Stimulated activated CD4-positive, alpha-beta T cell treated with anti-CD3 and anti-CD28 coated beads, Interleukin-1b, Interleukin-23, amount 100 ng/mL, for 48 hours (primary cell): ENCODE results near the gene ZAR1.
"Not testable (repeated sequence)": the region's sequence is repeated elsewhere in the genome, so short reads cannot be mapped to it uniquely, and the experiment has no call there.

ENCODE experiments used
- DNase-seq: peaks from one replicate; pipeline ENCODE4 v3.0.0-alpha.2; 2020

Gene ZAR1, protein sequence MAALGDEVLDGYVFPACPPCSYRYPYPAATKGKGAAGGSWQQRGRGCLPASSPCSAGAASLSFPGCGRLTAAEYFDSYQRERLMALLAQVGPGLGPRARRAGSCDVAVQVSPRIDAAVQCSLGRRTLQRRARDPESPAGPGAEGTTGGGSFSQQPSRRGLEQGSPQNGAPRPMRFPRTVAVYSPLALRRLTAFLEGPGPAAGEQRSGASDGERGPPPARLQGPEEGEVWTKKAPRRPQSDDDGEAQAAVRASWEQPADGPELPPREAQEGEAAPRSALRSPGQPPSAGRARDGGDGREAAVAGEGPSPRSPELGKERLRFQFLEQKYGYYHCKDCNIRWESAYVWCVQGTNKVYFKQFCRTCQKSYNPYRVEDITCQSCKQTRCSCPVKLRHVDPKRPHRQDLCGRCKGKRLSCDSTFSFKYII

DNA sequence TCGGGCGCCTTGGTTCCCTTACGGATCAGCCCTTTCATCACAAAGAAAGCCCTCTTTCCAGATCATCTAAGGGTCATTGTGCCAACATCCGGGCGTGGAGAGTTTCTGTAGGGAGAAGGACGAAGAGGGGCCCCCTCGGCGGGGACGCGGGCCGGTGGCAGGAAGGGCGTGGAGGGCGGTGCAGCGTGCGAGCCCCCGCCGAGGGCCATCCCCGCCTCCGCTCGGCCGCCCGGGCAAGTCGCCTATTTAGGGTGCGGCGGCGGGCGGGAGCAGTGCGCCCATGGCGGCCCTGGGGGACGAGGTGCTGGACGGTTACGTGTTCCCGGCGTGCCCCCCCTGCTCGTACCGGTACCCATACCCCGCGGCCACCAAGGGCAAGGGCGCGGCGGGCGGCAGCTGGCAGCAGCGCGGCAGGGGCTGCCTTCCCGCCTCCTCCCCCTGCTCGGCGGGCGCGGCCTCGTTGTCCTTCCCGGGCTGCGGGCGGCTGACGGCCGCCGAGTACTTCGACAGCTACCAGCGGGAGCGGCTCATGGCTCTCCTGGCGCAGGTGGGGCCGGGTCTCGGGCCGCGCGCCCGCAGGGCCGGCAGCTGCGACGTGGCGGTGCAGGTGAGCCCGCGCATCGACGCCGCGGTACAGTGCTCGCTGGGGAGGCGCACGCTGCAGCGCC lies at the start of gene ZAR1:
Gene ZAR1, plus strand, starts transcription at position 241 of the 668 bp plus-strand sequence. Its CDS starts 40 bp downstream, at position 281.
- DNase-seq = no peak

DNA sequence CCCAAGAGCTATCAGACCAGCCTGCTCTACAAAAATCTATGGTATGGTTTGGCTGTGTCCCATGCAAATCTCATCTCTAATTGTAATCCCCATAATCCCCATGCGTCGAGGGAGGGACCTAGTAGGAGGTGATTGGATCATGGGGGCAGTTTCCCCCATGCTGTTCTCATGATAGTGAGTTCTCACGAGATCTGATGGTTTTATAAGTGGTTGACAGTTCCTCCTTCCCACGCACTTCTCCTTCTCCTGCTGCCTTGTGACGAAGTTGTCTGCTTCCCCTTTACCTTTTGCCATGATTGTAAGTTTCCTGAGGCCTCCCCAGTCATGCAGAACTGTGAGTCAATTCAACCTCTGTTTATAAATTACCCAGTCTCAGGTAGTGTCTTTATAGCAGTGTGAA lies 49.1 kb upstream of the ZAR1 start:
- DNase-seq = not testable (repeated sequence)

DNA sequence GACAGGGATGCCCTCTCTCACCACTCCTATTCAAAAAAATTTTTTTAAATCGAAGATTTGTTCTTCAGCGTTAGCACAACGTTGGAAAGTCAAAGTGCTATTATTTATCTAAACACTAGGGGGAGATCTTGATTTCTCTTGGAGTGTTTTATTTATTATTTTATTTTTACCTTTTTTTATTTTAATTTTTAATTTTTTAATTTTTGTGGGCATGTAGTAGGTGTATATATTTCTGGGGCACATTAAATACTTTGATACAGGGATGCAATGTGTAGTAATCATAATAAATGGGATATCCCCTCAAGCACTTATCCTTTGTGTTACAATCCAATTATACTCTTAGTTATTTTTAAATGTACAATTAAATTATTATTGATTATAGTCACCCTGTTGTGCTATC lies 44.3 kb upstream of the ZAR1 start:
- DNase-seq = no peak

DNA sequence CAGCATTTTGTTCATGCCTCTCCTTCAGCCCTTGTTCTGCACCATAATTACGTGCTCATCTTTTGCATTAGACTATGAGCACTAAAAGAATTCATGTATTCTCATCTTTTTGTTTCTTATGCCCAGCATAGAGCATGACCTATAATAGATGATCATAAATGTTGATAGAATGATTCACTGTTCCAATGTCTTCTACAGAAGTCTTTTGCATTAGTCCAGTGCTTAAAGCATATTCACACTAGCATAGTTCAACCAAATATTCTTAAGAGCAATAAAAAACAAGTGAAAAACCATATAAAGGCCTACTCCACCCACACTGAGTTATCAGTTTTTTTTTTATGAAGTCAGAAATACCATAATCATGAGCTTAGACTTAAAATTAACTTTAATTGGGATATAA lies 43.4 kb upstream of the ZAR1 start:
- DNase-seq = no peak

DNA sequence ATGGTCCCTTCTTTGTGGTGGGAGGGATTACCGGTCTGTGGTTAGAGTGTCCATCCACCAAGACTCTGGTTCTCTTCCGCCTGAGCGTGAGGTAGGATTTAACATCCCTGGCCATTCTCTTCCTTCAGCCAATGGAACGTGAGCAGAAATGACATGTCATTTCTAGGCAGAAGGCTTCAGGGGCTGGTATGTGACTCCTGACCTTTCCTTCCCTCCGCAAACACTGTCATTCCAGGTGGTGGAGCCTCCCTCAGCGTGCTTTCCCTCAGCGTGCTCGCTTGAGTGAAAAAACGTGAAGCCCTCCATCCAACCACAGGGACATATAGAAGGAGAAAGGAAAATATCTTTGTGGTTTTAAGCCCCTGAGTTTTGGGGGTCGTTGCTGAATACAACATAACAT lies 40.9 kb upstream of the ZAR1 start:
- no peak for DNase-seq

DNA sequence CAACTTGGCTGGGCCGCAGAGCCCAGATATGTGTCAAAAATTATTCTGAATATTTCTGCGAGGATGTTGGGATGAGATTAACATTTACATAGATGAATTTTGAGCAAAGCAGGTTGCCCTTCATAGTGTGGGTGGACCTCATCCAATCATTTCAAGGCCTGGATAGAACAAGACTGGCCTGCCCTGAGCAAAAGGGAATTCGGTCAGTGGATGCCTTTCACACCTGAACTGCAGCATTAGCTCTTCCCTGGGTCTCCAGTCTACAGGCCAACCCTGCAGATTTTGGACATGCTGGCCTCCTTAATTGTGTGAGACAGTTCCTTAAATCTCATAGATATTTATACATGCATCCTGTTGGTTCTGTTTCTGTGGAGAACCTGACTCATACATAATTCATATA lies 39.3 kb upstream of the ZAR1 start:
- no peak for DNase-seq

DNA sequence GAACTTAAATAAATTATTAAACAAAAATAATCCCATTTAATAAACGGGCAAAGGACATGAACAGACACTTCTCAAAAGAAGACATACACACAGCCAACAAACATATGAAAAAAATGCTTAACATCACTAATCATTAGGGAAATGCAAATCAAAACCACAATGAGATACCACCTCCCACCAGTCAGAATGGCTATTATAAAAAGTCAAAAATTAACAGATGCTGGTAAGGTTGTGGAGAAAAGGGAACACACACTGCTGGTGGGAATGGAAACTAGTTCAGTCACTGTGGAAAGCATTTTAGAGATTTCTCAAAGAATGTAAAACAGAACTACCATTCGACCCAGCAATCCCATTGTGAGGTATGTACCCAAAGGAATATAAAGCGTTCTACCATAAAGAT lies 38.4 kb upstream of the ZAR1 start:
- DNase-seq = not testable (repeated sequence)

DNA sequence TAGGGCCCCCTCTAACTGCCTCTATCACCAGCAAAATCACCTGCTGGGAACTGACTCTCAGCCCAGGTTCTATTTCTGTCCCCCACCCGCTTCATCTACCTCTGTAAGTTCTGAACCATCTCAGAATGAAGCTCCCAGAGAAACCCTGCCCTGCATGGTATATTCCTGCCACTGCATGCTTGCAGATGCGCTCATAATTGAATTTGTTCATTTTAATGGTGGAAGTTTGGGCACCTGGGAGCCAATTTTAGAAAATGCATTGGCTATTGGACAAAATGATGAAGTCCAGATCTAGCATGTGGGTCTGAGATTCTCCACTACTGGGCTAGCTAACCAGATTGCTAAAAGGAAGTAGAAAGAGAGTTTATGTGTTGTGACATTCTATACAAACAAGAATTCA lies 35.5 kb upstream of the ZAR1 start:
- no peak for DNase-seq

DNA sequence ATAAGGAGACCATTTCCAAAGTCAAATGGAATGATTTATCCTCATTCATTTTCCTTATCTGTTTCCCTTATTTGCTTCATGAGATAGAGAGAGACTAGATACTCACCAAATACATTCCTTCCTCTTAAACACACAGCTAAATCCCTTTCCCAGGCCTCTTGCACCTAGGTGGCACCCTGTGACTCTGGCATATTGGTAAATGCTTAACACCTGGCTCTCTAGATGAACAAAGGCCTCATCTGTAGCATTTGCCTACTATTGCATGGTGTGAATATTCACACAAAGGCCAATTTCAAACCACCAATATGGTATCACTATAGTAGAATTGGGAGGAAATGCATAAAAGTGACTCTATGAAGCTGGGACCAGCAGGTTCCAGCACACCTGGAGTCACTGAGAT lies 29.1 kb upstream of the ZAR1 start:
- no peak for DNase-seq

DNA sequence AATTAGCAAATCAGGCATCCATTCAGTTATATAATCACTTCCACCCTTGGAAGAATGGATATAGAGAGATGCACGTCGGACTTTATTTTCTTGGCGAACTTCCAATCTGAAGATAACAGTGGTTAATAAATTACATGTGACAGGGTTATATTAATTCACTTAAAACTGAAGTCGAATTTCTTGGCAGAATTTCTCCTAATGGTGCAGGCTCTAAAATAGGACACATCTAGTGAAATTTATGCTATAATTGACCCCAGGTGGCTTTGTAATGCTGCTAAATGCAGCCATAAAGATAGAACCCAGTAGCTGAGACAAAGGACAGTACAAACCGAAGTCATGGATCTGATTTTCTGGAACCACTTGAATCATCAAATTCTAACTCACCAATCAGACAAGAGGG lies 27.7 kb upstream of the ZAR1 start:
- no peak for DNase-seq

DNA sequence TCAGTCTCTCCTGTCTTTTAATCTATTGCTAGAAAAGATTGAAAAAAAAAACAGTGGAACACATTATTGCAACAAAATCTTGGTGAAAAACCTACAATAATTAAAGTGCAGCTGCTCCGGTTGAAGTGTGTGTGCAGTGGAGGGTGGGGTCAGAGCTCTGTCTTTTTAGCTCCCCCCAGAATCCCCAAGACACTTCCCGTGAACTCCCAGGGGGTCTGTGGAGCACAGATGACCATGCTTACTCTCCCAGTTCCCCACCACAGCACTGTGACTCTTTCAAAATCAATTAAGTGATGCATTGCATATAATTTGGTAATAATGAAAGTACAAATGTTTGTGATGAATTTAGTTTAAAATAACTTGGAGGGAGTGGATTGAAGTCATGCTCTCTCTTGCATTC lies 22.6 kb upstream of the ZAR1 start:
- no peak for DNase-seq

DNA sequence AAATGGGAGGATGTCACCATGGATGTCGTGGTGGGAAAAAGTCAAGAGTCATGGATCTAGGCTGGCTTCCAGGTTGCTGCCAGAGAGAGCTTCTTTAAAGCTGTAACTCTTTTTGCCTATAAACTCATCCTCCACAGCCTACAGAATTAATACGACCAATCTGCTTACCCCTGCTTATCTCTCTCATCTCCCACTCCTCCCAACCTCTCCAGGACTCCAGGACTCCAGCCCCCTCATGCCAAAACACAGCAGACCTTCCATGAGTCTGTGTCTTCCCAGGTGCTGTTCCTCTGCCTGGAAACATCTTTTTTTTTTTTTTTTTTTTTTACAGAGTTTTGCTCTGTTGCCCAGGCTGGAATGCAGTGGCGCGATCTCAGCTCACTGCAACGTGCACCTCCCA lies 22.2 kb upstream of the ZAR1 start:
- DNase-seq = no peak

DNA sequence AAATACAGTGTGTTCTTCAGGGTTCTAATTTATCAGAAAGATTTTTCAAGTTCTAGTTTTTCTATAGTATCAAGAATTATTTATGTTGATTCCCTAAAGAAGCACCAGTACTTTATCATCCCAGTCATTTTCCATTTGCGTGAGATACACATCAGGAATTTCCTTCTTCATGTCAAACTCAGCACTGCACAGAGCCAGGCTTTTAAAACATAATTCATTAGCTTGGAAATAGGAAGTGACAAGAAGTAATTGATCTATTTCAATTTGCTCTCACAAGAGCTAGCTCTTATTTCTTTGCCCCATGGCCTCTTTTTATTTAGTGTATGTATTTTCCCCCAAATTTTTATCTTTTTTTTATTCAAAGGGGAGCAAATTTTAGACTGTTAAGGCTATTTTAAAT lies 19.9 kb upstream of the ZAR1 start:
- no peak for DNase-seq

DNA sequence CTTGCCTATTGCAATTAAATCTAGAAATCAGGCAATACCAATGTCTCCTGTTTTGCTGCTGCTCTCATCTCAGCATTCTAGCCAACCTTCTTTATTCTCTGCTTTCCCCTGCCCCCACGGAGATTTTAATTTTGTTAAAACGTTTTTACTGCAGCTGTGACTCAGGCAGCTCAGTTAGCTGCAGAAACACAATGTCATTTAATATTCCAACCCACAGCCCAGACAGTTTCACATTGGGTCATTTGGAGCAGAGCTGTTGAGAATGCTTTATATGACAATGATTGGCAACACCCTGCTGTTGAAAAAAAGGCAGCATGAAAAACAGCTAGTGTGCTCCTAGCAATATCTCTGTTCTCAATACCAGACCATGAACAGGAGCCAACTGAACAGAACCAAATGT lies 19.5 kb upstream of the ZAR1 start:
- no peak for DNase-seq

DNA sequence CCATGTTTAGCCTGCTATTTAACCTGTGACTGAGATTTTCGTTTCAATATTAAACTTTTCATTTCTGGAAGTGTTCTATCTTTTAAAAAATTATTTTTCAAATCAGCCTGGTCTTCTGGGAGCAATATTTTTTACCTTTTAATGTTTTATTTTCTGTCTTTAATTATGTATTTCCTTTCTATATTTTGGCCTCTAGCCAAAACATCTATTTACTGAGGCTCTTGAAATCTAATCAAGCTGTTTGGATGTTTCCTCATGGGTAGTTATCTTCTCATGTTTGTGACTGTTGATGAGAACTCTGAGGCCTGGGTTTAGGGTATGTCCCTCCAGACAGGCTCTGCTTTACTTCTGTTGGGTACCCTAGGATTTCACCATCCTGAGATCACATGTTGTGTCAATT lies 17.3 kb upstream of the ZAR1 start:
- no peak for DNase-seq

DNA sequence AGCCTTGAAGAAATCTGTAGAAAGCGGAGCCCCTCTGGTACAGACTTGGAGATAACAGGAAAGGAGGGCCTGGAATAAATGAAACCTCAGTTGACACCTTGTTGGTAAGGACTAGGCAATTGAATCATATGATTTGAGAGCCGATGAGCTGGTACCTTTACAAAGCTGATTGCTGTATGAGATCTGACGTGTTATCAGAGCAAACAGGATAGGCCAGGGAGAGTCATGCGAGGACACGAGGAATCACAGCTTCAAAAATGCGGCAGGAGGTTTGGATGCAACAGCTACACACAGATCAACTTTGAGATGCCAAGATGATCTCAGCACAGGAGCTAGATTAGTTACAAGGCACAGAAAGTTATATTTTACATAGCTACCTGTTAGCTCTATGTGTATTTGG lies 14.3 kb upstream of the ZAR1 start:
- DNase-seq = no peak

DNA sequence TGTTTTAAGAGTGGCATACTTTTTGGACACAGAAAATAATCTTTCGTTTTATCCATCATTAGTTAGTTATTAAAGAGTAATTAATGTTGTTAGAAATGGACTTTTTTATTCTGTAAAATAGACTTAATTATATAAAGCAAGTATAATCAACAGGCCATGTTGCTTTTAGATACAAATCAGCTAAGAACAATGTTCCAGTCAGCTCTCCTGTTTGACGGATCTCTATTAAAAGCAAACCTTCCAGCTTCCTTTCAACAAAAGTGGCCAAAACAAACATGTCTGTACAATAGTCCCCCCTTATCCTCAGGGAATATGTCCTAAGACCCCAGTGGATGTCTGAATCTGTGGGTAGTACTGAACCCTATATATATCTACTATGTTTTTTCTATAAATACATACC lies 11.8 kb upstream of the ZAR1 start:
- DNase-seq = no peak

DNA sequence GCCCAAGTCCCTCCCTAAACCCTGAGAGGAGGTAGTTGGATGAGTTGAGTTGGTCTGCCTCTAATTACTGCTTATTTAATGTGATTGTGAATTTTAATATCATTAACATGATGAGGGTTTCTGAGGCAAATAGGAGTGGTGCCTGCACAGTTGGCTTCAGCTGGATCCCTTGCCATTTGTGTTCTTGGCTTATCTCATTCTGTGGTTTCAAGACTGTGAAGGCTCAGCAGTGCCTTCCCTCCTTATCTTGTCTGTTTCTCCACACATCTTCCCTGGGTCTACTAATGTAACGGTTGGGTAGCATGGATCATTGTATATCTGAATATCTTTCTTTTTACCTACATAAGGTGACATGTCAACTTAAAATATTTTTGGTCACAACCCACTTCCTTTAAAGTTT lies 8.5 kb upstream of the ZAR1 start:
- DNase-seq = no peak

DNA sequence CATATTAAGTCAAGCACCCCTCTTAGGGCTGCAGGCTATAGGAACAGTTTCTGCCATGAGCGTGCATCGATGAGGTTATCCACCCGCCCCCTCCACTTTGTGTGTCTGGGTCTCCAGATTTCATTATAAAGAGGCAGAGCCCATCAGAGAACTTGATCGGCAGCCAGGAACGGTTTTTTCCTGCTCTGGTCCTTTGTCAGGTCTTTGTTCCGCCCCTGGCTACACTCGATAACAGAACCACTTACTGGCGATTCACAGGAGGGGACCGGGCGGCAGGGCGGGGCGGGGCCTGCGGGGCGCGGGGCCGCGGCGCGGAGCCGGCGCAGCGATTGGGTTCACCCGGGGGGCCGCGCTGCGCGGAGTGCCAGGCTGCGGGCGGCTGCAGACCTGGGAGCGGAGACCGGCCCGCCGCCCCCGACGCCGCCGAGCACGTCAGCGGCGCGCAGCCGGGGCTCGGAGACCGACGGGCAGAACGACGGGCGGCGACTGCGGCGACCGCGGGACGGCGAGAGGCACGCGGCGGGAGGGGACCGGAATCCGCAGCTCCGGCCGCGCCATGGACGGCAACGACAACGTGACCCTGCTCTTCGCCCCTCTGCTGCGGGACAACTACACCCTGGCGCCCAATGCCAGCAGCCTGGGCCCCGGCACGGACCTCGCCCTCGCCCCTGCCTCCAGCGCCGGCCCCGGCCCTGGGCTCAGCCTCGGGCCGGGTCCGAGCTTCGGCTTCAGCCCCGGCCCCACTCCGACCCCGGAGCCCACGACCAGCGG lies 6.9 kb upstream of the ZAR1 start, which contains the start of gene SLC10A4:
Gene SLC10A4, plus strand, starts transcription at position 338 of the 771 bp plus-strand sequence. Its CDS starts 219 bp downstream, at position 557.
- DNase-seq = no peak

DNA sequence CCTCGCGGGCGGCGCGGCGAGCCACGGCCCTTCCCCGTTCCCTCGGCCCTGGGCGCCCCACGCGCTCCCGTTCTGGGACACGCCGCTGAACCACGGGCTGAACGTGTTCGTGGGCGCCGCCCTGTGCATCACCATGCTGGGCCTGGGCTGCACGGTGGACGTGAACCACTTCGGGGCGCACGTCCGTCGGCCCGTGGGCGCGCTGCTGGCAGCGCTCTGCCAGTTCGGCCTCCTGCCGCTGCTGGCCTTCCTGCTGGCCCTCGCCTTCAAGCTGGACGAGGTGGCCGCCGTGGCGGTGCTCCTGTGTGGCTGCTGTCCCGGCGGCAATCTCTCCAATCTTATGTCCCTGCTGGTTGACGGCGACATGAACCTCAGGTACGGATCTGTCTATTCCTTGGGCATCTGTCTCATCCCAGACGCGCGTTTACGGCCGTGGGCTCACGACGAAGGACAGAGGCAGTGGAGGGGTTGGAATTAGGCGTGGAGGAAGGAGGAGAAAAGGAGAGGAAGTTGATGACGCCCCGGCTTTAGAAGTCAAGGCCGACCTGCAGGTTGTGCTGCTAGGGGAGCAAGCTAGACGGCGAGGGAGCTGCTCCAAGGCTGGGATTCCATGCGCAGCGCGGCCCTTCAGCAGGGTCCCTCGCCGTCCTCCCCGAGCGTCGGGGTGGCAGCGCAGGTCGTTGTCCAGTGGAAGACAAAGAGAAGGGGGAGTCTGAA lies 6.1 kb upstream of the ZAR1 start:
- DNase-seq = no peak

DNA sequence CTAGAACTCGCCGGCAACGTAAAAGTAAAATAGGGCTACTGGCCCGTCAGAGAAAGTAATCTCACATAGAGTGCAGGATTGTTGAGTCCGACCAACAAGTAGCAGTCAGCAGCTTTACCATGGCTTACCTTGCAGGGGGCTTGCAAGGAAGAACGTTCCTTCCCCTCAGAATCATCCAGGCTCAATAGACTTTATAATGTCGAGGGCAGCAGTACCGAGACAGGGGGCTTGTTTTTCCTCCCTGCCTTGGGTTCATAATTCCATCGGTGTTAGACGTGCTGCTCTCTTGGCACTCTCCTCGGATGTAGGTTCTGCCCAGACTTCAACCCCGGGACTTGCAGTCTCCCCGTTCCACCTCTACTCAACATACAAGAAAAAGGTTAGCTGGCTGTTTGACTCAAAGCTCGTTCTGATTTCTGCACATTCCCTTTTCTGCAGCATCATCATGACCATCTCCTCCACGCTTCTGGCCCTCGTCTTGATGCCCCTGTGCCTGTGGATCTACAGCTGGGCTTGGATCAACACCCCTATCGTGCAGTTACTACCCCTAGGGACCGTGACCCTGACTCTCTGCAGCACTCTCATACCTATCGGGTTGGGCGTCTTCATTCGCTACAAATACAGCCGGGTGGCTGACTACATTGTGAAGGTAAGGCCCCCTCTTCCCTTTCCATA lies 5.4 kb upstream of the ZAR1 start:
- no peak for DNase-seq

DNA sequence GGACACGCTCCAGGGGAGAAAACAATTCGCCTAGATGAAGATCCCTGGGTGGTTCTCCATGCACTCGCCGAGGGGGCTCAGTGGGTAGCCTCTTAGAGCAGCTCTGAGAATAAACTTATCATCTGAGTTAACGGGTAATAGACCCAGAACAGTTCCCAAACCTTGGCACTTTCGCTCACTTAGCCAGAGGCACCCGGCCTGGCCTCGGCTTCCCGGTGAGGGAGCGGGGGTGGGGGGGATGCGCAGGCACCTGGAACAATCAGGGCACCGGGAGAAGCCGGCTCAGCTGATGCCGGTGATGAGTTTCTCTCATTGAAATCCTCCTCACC lies 405 bp upstream of the ZAR1 start:
- DNase-seq = no peak
